GM19351 (cell line): ENCODE measurements around the gene SEL1L2.

ENCODE experiments used
- ATAC-seq: cut with Tn5 transposase; IDR thresholded peaks from one replicate; pipeline ENCODE4 v1.9.1; 2021; ENCODE audit warnings: mild to moderate bottlenecking, moderate library complexity; ENCODE audit not compliant: unreplicated experiment

Gene SEL1L2

DNA sequence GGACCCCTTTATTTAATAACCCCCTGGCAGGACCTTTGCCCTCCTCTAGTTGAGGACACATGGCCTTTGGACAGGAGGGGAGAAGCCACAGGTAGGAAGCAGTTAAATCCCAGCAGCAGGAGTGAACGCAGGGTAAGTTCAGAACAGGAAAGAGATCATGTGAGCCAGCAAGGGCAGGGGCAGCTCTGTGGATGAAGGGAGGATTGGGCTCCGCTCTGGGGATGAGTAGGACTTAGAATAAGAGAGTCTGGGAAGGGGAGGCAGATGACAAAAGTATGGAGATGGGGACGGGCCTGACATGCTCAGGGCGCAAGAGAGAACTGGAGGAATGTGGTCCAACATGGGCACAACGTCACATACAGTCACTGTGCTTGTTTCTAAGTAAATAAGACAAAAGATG is 116.6 kb downstream of the SEL1L2 start:
- no peak for ATAC-seq

DNA sequence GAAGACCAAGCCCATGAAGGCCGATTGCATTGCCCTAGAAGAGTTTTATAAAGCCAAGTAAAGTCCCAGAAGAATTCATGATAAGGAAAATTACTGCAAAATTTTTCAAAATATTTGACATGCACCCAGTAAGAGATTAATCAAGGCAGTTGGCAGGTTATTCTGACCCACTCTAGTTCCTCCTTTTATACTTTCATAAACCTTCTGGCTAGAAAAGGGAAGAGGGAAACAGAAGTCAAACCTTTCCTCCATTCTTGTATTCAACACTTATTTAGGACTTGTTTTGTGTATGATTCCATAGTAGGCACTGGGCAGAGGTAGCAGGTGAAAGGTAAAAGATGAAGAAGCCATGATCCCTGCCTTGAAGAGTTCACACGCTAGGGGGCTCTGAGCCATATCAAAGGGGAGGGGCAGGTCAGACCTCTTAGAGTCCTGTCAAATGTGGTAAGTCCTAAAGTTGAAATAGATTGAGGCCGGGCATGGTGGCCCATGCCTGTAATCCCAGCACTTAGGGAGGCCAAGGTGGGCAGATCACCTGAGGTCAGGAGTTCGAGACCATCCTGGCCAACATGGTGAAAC is 120.2 kb downstream of the SEL1L2 start:
- peak; percentile 59 for ATAC-seq

DNA sequence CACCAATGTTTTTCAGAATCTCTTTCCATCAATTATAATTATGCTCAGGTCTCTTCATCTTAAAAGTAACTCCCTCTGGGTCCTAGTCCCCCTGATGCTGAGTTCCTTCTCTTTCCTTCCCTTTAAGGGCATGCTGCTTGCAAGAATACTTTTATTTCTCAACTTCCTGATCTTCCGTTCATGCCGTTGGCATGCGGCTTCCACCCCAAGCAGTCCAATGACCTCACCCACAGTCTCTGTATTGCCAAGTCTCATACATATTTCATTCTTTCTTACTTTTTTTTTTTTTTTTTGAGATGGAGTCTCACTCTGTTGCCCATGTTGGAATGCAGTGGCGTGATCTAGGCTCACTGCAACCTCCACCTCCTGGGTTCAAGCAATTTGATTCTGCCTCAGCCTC is 122.1 kb downstream of the SEL1L2 start:
- no peak for ATAC-seq

DNA sequence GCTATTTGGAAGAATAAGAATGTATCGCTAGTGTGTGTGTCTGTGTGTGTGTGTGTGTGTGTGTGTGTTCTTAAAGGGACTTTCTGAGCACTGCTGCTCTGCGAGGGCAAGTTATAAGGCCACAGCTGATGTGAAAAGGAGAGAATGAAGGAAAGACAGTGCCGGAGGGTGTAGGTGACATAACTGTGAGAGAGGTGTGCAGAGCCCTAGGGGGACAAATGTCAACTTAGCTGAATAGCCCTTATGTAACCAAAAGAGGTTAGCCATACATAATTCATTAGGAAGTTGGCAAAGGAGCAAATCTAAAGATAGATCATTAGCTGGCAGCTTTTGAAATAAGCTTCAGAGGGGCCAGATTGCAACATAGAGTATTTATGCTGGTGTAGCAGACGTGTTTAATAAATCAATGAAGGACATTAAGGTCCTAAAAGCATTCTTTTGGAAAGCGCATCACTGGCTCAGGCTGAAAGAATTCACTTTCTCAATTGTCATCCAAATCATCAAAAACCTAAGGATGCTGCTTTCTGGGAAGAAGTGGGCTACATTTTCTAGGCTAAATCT is 124.5 kb downstream of the SEL1L2 start:
- ATAC-seq, result no peak

DNA sequence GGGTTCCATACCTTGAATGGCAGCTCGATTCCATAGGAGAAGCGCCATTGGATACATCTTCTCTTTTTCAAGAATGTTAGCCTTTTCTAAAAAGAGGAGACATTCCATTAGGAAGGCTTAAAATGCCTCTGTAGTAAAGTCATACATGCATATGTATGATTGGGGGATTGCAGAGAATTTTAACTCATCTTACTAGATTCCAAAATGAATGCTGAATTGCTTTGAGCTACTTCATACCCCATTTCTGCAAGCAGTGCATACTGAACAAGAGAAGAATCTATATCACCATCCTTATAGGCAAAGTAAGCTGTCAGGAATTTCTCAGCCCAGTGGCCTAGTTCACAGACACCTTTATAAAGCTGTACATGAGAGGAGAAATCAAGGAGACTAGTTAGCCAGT is 125.3 kb downstream of the SEL1L2 start:
- ATAC-seq, result no peak

DNA sequence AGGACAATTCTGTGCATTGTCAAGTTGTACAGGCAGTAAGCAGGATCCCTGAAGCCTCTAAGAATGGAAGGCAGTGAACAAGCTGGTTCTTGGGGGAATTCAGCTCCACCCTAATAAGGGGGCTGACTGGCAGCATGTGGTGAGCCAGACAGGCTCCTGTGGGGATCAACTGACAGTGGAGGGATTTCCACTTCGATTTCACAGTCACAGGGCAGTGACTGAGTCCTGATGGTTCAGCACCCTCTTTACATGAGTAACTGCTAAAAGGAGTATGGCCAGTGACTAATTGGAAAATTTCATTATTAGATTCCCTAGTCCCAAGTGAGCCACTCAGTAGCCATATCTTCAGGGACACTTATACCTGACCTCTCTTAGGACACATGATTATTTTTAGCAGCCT is 127.2 kb downstream of the SEL1L2 start:
- no peak for ATAC-seq

DNA sequence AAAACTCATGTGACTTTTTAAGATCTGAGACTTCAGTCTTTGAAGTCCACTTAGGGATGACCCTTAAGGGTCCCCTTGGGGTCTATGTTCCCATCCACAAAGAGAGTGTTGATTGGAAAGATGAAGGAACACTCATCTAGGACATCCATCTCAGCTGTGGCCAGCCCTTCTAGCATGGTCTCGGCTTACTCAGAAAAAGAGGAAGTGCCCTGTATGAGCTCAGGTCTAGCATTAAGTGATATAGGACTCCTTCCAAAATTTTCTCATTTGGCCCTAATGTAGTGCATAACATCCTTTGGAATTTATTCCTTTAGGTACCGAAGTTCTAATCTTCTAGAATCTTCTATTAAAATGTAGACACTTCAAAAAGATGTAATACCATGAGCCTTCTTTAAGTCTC is 128.2 kb downstream of the SEL1L2 start:
- no peak for ATAC-seq

DNA sequence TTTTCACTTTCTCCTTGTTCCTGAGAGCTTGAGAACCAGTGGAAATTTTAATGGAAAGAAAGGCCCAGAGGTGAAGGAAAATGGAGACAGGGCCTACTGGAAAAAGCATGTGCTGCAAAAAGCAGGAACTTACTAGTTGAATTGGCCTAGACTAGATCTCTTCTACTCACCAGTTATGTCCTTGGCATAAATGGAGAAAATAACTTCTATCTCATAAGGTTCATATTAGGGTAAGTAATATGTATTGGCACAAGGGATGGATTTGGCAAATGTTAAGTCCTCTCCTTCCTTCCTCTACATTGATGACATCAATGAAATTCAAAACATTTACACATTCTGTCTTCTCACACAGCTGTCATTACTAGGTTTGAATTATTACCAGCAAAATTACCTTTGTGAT is 131.5 kb downstream of the SEL1L2 start:
- ATAC-seq, result no peak

DNA sequence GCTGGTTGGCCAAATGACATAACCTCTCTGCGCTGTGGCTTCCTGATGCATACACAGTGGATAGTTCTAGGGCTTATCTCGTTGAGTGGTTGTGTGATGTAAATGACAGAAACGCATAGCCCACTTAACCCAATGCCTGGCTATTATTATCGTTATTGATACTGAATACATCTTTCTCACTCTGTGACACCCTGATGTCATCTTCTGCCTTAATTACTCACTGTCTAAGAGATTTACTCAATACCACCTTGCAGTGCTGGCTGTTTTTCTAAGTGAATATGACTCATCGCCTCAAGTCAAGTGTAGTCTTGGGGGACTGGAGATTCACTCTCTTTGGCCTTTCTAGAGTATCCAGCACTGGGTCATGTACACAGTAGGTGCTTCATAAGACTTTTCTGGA is 132.0 kb downstream of the SEL1L2 start:
- no peak for ATAC-seq

DNA sequence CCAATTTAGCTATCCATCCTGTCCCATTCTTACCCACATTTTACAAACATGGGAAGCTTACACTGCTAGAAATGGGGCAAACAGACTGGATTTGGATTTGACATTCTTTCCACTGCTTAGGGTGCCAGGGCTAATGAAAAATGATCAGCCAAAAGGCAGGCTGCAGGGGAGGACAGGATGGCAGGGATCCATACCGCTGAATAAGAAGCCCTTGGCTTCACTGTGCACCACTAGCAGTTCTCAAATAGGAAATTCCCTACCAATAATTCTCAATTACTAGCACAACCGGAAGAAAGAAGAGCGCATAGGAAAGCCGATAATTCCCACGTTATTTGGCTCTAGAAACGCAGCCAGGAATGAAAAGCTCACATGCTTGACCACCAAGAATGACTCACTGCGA is 132.5 kb downstream of the SEL1L2 start:
- ATAC-seq, result no peak

DNA sequence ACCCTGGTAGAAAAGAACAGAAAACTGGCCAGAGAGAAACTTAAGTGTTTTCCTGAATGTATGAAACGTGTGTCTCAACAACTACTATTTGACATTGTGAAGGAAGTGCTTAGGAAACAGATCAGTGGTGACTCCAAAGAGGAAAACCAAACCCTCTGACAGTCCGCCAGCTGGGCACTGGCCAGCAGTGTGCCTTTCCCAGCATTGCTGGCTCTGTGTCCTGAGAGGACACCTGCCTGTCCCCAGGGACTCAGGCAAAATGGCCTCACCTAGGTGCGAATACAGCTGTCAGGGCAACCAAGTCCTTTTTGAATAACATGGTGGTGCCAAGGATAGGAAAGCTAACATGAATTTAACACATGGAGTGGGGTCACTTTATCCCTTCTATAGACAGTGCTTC is 133.1 kb downstream of the SEL1L2 start:
- no peak for ATAC-seq

DNA sequence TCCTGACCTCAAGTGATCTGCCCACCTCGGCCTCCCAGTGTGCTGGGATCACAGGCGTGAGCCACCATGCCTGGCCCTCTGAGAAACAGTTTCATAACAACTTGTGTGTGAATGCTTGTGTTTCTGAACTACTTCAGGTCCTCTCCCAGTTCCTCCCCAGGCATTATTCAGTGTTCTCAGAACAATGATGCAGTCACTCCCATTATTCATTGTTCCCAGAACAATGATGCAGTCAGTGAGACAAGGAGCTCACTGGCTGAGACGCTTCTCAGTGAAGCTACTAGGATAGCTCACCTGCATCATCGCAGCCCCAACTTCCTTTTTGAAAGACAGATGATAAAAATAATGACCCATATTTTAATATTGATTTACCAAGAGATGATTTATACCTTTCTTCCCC is 134.1 kb downstream of the SEL1L2 start:
- no peak for ATAC-seq

DNA sequence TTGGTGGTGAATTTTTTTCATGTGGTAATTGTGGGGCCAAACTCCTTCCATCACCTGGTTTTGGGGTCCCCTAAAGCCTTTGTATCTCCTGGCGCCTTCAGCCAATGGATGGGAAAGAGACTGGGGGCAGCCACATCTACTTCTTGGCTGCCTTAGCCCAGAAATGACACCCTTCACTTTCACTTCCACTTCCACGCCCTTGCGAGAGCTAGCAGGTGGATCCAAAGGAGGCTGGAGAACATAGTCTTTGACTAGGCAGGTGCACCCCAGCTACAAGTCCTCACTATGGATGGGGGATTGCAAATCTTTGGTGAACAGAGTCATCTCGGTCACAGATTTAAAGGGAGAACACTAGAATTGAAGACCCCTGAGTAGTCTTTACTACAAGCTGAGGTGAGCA is 134.8 kb downstream of the SEL1L2 start:
- no peak for ATAC-seq

DNA sequence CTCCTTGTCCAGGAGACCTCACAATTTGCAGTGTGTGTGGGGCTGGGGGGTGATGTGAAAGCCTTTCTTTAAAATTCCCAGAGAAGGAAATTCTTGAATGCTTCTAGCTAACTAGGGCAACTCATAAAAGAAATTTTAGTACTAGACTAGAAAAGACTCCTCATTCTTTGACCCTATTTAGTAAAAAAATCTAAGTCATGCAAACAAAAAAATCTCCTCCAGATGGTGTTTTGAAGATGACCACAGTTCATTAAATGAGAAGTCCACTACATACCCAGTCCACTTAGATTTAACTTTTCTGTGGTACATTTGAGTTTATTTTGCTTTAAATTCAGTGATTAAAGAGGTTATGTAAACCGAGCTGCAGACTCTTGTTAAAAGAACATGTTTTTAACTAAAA is 138.1 kb downstream of the SEL1L2 start:
- no peak for ATAC-seq

DNA sequence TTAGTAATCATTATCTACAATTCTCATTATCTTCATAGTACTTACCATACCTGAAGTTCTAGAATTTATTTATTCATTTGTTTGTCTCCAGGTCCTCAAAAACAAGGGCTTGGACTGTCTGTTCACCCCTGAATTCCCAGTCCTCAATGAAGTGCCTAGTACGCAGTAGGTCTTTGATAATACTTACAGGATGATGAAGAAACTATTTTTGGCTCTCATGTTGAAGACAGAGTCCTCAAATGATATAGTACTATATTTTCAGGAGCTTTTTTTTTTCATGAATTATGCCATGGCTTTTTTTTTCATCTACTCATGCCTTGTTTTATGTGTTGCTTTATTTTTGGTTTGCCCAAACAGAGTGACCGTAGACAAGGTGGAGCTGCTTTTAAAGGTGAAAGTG is 139.1 kb downstream of the SEL1L2 start:
- ATAC-seq, result no peak

DNA sequence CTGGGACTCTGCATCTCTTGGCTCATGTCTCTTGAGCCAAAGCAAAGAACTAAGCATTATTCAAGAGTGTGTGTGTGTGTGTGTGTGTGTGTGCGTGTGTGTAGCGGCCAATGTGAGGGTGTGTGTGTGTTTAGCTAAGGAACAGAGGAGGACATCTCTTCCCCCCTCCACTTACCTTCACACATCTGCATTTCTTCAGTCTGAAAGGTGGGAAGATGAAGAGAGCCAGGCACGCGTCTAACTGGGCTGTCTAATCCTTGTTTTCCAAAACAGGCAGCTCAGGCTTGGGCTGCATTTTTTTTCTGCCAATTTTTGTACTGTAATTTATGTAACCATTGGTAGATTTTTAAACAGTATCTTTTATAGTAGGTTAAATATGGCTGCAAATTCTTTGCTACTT is 146.1 kb downstream of the SEL1L2 start:
- ATAC-seq, result no peak

DNA sequence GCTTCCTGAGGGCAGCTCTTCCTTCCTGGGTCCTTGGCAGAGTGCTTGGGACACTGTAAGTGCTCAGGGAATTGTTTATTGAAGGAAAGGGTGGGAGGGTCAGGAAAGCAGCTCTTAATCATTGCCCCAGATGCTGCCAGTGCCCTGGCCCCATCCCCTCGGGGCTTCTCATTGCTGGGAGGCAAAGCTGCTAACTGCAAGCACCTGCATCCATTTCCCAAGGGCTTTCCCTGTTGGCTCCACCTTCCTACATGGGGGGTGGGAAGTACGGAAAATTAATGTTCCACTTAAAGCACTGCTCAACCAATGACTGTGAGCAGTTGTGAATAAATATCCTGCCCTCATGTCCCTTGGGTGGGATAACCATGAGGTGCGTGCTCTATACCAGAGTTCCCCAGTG is 149.2 kb downstream of the SEL1L2 start:
- ATAC-seq, result no peak

DNA sequence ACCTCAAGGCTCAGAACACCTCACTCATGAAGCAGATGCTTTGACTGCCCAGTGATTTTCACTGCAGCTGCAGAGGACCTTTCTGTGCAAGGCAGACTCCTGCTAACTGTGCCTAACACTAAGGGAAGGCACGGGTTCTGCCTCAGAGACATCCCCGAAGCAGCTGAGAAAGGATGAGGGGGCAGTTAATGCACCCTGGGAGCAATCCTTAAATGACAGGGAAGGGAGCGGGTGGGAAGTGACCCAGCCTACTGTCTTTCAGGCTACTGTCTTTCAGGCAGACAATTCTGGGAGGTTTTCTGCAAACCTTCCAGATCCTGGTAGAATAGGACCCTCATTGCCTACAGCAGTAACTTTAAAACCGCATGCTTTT is 150.3 kb downstream of the SEL1L2 start:
- ATAC-seq, result no peak

DNA sequence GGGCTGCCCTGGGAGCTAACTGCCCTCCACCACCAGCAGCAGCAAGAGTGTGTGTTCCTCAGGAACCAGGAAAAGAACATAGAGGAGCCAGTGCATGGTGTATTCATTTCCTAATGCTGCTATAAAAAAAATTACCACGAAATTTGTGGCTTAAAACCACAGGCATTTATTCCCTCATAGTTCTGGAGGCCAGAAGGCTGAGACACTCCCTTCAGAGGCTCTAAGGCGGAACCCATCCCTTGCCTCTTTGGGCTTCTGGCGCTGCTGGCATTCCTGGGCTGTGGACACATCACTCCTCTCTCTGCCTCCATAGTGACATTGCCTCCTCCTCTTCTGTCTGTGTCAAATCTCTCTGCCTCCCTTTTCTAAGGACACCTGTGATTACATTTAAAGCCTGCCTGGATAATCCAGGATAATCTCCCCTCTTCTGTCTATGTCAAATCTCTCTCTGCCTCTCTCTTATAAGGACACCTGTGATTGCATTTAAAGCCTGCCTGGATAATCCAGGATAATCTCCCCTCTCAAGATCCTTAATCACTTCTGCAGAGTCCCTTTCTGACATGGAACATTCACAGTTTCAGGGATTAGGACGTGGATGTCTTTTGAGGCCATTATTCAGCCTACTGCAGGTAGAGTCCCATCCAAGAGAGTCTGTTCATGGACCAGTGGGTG is 150.9 kb downstream of the SEL1L2 start:
- no peak for ATAC-seq

DNA sequence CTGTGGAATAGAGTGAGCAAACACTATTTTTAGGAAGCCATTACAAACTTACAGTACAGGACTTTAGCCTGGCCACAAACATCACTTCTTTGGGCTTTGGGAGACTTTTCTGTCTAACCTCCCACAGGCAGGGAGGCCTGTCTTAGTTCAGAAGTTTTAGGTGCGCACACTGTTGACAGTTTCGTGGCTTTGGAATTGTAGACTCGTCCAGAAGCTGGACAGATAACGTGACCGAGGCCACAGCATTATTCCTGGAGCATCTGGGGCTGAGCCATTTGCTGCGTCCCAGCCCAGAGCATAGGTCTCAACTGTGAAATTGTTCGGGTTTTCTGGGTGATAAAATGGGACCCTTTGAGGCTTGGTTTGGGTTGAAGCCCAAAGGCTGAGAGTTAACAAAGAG is 151.8 kb downstream of the SEL1L2 start:
- ATAC-seq, result no peak

DNA sequence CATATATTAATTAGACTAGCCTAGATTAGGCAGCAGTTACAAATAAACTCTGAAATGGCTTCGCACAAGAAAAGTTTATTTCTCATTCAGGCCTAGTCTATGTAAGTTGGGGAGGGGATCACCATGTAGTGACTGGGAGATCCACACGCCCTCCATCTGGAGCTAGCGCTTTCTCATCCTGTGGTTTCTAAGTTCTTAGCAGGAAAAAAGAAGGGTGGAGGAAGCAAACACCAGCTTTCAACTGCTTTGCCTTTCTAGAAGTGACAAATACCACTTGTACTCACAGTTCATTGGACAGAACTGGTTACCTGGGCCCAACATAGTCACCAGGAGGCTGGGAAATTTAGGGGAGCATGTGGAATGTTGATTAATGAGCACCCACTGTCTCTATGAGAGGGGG is 158.9 kb downstream of the SEL1L2 start:
- no peak for ATAC-seq

DNA sequence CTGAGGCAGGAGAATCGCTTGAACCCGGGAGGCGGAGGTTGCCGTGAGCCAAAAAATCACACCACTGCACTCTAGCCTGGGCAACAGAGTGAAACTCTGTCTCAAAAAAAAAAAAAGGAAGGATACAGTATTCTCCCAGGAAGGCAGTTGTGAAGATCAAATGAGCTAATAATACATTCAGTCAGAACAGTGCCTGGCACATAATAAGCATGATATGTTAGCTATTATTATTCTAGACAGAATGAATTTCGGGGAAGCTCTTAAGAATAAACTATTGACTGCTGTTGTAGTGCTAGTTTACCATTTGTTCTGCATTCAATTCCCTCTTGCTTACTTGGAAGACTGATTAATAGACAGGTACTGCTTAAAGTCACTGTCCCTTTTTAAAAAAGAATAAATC is 164.9 kb downstream of the SEL1L2 start:
- no peak for ATAC-seq

DNA sequence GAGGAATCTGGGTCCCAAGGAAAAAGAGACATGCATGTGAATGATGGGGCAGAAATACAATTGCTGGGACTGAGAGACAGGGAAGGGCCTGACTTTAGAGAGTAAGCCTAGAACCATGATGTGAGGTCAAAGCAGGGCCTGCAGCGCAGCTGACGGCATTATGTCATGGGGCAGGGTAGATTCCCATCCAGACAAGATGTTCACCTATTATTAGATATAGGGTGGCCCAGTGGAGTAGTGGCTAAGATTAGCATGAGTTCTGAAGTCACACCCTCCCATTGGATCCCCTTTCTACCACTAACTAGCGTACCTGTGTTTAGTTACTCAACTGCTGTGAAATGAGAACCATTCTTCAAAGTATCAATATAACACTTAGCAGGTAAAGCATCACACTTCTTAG is 166.0 kb downstream of the SEL1L2 start:
- no peak for ATAC-seq
